ENCODE data around the gene ST3GAL4. TPM values are rescaled to one million over a fixed set of nuclear protein-coding genes. Genes with fewer than 3 reads are reported as not detected.
A peak's percentile ranks its signal among the peaks of the same experiment; 100 is the strongest.

The ST3GAL4 gene
- total RNA-seq, 1 donor from 2014 or later = 22.4 TPM

- peak overlapping the region; percentile 64 for H3K27ac Mint-ChIP-seq (ENCODE audit: unreplicated experiment)
- H3K36me3 Mint-ChIP-seq (ENCODE audit: low read depth) = peaks cover 21% of the 10 kb centered on the region
- peak; percentile 32 for TF ChIP-seq CTCF (conservative IDR thresholded peaks at IDR 0.05)
- H3K4me3 Mint-ChIP-seq = no peak overlapping the region
- no peaks in the 10 kb centered on the region for H3K27me3 Mint-ChIP-seq (ENCODE audit: low read depth)
- peaks cover 21% of the 10 kb centered on the region for H3K4me1 Mint-ChIP-seq
- H3K9me3 Mint-ChIP-seq = no peaks in the 10 kb centered on the region
- no peak for DNase-seq (ENCODE audit: low read depth, low spot score)
These were observed 56.5 kb downstream of the ST3GAL4 start for GRCh38 chr11:126411971-126412381.

DNA sequence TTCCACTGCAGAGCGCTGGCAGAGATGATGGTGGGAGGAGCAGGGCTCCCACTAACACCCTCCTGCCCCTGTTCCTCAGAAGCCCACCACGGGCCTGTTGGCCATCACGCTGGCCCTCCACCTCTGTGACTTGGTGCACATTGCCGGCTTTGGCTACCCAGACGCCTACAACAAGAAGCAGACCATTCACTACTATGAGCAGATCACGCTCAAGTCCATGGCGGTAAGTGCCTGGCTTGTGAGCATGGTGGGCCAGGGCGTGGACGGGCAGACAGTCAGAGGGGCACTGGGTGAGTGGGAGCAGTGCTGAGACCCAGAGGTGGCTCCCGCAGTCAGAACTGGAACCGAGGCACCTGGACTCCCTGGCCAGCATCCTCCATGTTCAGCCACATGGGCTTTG, 57.9 kb downstream of the ST3GAL4 start:
- H3K27ac Mint-ChIP-seq (ENCODE audit: unreplicated experiment) = no peak overlapping the region
- H3K4me3 Mint-ChIP-seq = no peak overlapping the region
- H3K36me3 Mint-ChIP-seq (ENCODE audit: low read depth) = peaks cover 21% of the 10 kb centered on the region
- no peak for DNase-seq (ENCODE audit: low read depth, low spot score)
- peaks cover 22% of the 10 kb centered on the region for H3K4me1 Mint-ChIP-seq
- no peaks in the 10 kb centered on the region for H3K9me3 Mint-ChIP-seq
- TF ChIP-seq CTCF (conservative IDR thresholded peaks at IDR 0.05) = no peak
- H3K27me3 Mint-ChIP-seq (ENCODE audit: low read depth) = no peaks in the 10 kb centered on the region

GRCh38 chr11:126413843-126414405, 58.4 kb downstream of the ST3GAL4 start:
- Mint-ChIP-seq H3K27ac (ENCODE audit: unreplicated experiment) (no peak overlapping the region), H3K36me3 (ENCODE audit: low read depth) (peaks cover 20% of the 10 kb centered on the region), H3K9me3 (no peaks in the 10 kb centered on the region), H3K4me3 (no peak overlapping the region), H3K4me1 (peaks cover 24% of the 10 kb centered on the region), H3K27me3 (ENCODE audit: low read depth) (no peaks in the 10 kb centered on the region)
- DNase-seq (ENCODE audit: low read depth, low spot score) = no peak
- no peak for TF ChIP-seq CTCF (conservative IDR thresholded peaks at IDR 0.05)

GRCh38 chr11:126414615-126415014, 59.1 kb downstream of the ST3GAL4 start:
- Mint-ChIP-seq H3K9me3 (no peaks in the 10 kb centered on the region), H3K36me3 (ENCODE audit: low read depth) (peaks cover 13% of the 10 kb centered on the region), H3K4me3 (no peak overlapping the region), H3K27ac (ENCODE audit: unreplicated experiment) (no peak overlapping the region), H3K27me3 (ENCODE audit: low read depth) (no peaks in the 10 kb centered on the region), H3K4me1 (peaks cover 24% of the 10 kb centered on the region)
- no peak for TF ChIP-seq CTCF (conservative IDR thresholded peaks at IDR 0.05)
- DNase-seq (ENCODE audit: low read depth, low spot score) = no peak

- no peaks in the 10 kb centered on the region for H3K9me3 Mint-ChIP-seq
- TF ChIP-seq CTCF (conservative IDR thresholded peaks at IDR 0.05) = no peak
- DNase-seq (ENCODE audit: low read depth, low spot score) = no peak
- peaks cover 29% of the 10 kb centered on the region for H3K4me1 Mint-ChIP-seq
- H3K27me3 Mint-ChIP-seq (ENCODE audit: low read depth) = no peaks in the 10 kb centered on the region
- H3K27ac Mint-ChIP-seq (ENCODE audit: unreplicated experiment) = no peak overlapping the region
- no peak overlapping the region for H3K4me3 Mint-ChIP-seq
- peaks cover 13% of the 10 kb centered on the region for H3K36me3 Mint-ChIP-seq (ENCODE audit: low read depth)
These were observed 59.6 kb downstream of the ST3GAL4 start for GRCh38 chr11:126415128-126415527.
